H9 (cell line): ENCODE data around the gene ZNF175. TPM values are rescaled to one million over a fixed set of nuclear protein-coding genes. Genes with fewer than 3 reads are reported as not detected.

ENCODE experiments used
- DNase-seq: peaks from one replicate; pipeline ENCODE4 v3.0.0-alpha.2; 2017
- H2AFZ ChIP-seq: one replicate; pipeline ENCODE4 v1.6.1; 2013; ENCODE audit warnings: mild to moderate bottlenecking, low read length, control low read depth, moderate library complexity
- H2AK5ac ChIP-seq: 2 replicates; pipeline ENCODE4 v1.6.1; 2013; ENCODE audit warnings: low read length, control low read depth, mixed read lengths; ENCODE audit not compliant: insufficient read length
- H2BK120ac ChIP-seq: one replicate; pipeline ENCODE4 v1.6.1; 2013; ENCODE audit warnings: low read depth, mild to moderate bottlenecking, low read length, control low read depth, inconsistent platforms; ENCODE audit not compliant: poor library complexity, severe bottlenecking
- H2BK12ac ChIP-seq: 2 replicates; pipeline ENCODE4 v1.6.1; 2013; ENCODE audit warnings: low read length, control low read depth, mixed read lengths, low read depth; ENCODE audit not compliant: insufficient read length
- H2BK15ac ChIP-seq: 2 replicates; pipeline ENCODE4 v1.6.1; 2013; ENCODE audit warnings: low read depth, low read length, control low read depth
- H2BK20ac ChIP-seq: one replicate; pipeline ENCODE4 v1.6.1; 2013; ENCODE audit warnings: low read depth, mild to moderate bottlenecking, low read length, control low read depth, inconsistent platforms; ENCODE audit not compliant: poor library complexity, severe bottlenecking
- H2BK5ac ChIP-seq: 2 replicates; pipeline ENCODE4 v1.6.1; 2013; ENCODE audit warnings: low read length, control low read depth, mixed read lengths; ENCODE audit not compliant: insufficient read length
- H3K14ac ChIP-seq: 2 replicates; pipeline ENCODE4 v1.6.1; 2013; ENCODE audit warnings: low read length, control low read depth; ENCODE audit not compliant: insufficient read depth
- H3K18ac ChIP-seq: 2 replicates; pipeline ENCODE4 v1.6.1; 2013; ENCODE audit warnings: low read depth, mild to moderate bottlenecking, mixed read lengths, low read length, control low read depth; ENCODE audit not compliant: insufficient read length
- H3K23ac ChIP-seq: 2 replicates; pipeline ENCODE4 v1.6.1; 2013; ENCODE audit warnings: low read length, control low read depth, mixed read lengths, low read depth; ENCODE audit not compliant: insufficient read length
- H3K23me2 ChIP-seq: 2 replicates; pipeline ENCODE4 v1.6.1; 2013; ENCODE audit warnings: low read depth, mild to moderate bottlenecking, mixed read lengths, low read length, control low read depth; ENCODE audit not compliant: insufficient read length, poor library complexity, severe bottlenecking
- H3K27ac ChIP-seq: 2 replicates; pipeline ENCODE4 v1.5.1; 2013; ENCODE audit warnings: low read length, control low read depth, mixed read lengths, low read depth; ENCODE audit not compliant: insufficient read length
- H3K27me3 ChIP-seq: 2 replicates; pipeline ENCODE4 v1.6.1; 2013; ENCODE audit warnings: low read length, control low read depth, inconsistent platforms; ENCODE audit not compliant: insufficient read depth
- H3K4ac ChIP-seq: 2 replicates; pipeline ENCODE4 v1.6.1; 2013; ENCODE audit warnings: low read depth, mild to moderate bottlenecking, control low read depth, inconsistent platforms, low read length, moderate library complexity
- H3K4me1 ChIP-seq: 2 replicates; pipeline ENCODE4 v1.6.1; 2013; ENCODE audit warnings: low read length, control low read depth, inconsistent platforms; ENCODE audit not compliant: insufficient read depth
- H3K4me2 ChIP-seq: 2 replicates; pipeline ENCODE4 v1.6.1; 2013; ENCODE audit warnings: low read length, control low read depth, mixed read lengths; ENCODE audit not compliant: insufficient read length, insufficient read depth
- H3K56ac ChIP-seq: 2 replicates; pipeline ENCODE4 v1.6.1; 2013; ENCODE audit warnings: low read depth, mild to moderate bottlenecking, mixed read lengths, low read length, control low read depth; ENCODE audit not compliant: insufficient read length
- H3K79me1 ChIP-seq: 2 replicates; pipeline ENCODE4 v1.6.1; 2013; ENCODE audit warnings: low read depth, mild to moderate bottlenecking, moderate library complexity, low read length, control low read depth, inconsistent platforms; ENCODE audit not compliant: insufficient read depth, poor library complexity, severe bottlenecking
- H3K79me2 ChIP-seq: 2 replicates; pipeline ENCODE4 v1.6.1; 2013; ENCODE audit warnings: low read length, control low read depth, inconsistent platforms; ENCODE audit not compliant: insufficient read depth
- H3K9ac ChIP-seq: 2 replicates; pipeline ENCODE4 v1.6.1; 2013; ENCODE audit warnings: low read length, control low read depth, mixed read lengths; ENCODE audit not compliant: insufficient read length; ENCODE audit errors: extremely low read depth
- H3K9me3 ChIP-seq: one replicate; pipeline ENCODE4 v1.6.1; 2013; ENCODE audit warnings: low read depth, low read length, inconsistent platforms; ENCODE audit not compliant: control insufficient read depth
- H3T11ph ChIP-seq: one replicate; pipeline ENCODE4 v1.6.1; 2013; ENCODE audit warnings: mild to moderate bottlenecking, low read length, control low read depth, inconsistent platforms
- H4K20me1 ChIP-seq: one replicate; pipeline ENCODE4 v1.6.1; 2013; ENCODE audit not compliant: control insufficient read depth, insufficient read length, insufficient read depth
- H4K5ac ChIP-seq: 2 replicates; pipeline ENCODE4 v1.6.1; 2013; ENCODE audit warnings: low read depth, mild to moderate bottlenecking, mixed read lengths, low read length, control low read depth; ENCODE audit not compliant: insufficient read length
- H4K8ac ChIP-seq: replicated peaks from 2 replicates; pipeline ENCODE4 v1.6.1; 2013; ENCODE audit warnings: low read length, control low read depth, mixed read lengths, low read depth; ENCODE audit not compliant: insufficient read length
- H4K91ac ChIP-seq: 2 replicates; pipeline ENCODE4 v1.6.1; 2013; ENCODE audit warnings: low read depth, mild to moderate bottlenecking, moderate library complexity, mixed read lengths, low read length, control low read depth; ENCODE audit not compliant: insufficient read length
- H3K27ac Mint-ChIP-seq, 3 experiments: 2 replicates in 2 of 3; 3 replicates in 1 of 3; pipeline ENCODE4 v1.8.0; 2020 to 2021; ENCODE audit warnings: mixed read lengths in 3 of 3, mild to moderate bottlenecking in 1 of 3, moderate library complexity in 1 of 3
- H3K27me3 Mint-ChIP-seq: 2 replicates; pipeline ENCODE4 v1.8.0; 2021; ENCODE audit warnings: low read depth, mild to moderate bottlenecking, moderate library complexity, mixed read lengths
- H3K36me3 Mint-ChIP-seq, 3 experiments: 2 replicates in 2 of 3; 3 replicates in 1 of 3; pipeline ENCODE4 v1.8.0; 2020 to 2021; ENCODE audit warnings: low read depth in 3 of 3, mixed read lengths in 3 of 3; ENCODE audit not compliant: insufficient read depth in 1 of 3
- H3K4me1 Mint-ChIP-seq, 2 experiments: 2 replicates each; pipeline ENCODE4 v1.8.0; 2020; ENCODE audit warnings: mixed read lengths in 2 of 2
- H3K4me3 Mint-ChIP-seq, 2 experiments: 2 replicates in 1 of 2; 3 replicates in 1 of 2; pipeline ENCODE4 v1.8.0; 2020 to 2021; ENCODE audit warnings: mild to moderate bottlenecking in 2 of 2, mixed read lengths in 2 of 2, moderate library complexity in 1 of 2
- H3K9me3 Mint-ChIP-seq, 2 experiments: 2 replicates in 1 of 2; 3 replicates in 1 of 2; pipeline ENCODE4 v1.8.0; 2020; ENCODE audit warnings: mild to moderate bottlenecking in 2 of 2, mixed read lengths in 2 of 2, moderate library complexity in 1 of 2
- WGBS: extraction: QIAGEN DNeasy Blood & Tissue Kit; methylation state at CpG from one replicate; pipeline ENCODE4 v1.1.7; 2013; ENCODE audit warnings: missing lambda C conversion rate, low lambda C conversion rate, mixed read lengths; ENCODE audit not compliant: insufficient read length; ENCODE audit errors: extremely low coverage; 5-methylcytosine and 5-hydroxymethylcytosine counted together
- total RNA-seq: library from RNA; stranded (reverse); gene quantifications from 2 replicates; pipeline ENCODE4 v1.2.1, GENCODE V29; 2021
- TF ChIP-seq, protein P1 (sequence below): fragments of 200-600 bp; sonication (generic); conservative IDR thresholded peaks from 3 replicates; pipeline ENCODE4 v1.8.0; 2021; ENCODE audit warnings: antibody characterized with exemption, mild to moderate bottlenecking

ZNF175 gene
- total RNA-seq, 1 experiment from 2014 or later: 10.7 TPM

- Histone ChIP-seq H3K4ac (no peak overlapping the region), H2BK120ac (no peak overlapping the region), H3K79me2 (no peaks in the 10 kb centered on the region), H3K4me1 (no peaks in the 10 kb centered on the region), H3K27ac (no peak overlapping the region), H2BK15ac (no peak overlapping the region), H3K9me3 (no peaks in the 10 kb centered on the region), H4K91ac (no peak overlapping the region), H2BK12ac (no peak overlapping the region), H3K4me2 (no peak overlapping the region), H3K18ac (no peak overlapping the region), H3K14ac (no peak overlapping the region), H2AFZ (no peak overlapping the region), H3K23me2 (no peaks in the 10 kb centered on the region), H3K79me1 (no peaks in the 10 kb centered on the region), H2BK20ac (no peak overlapping the region), H3K56ac (no peak overlapping the region), H4K5ac (no peak overlapping the region), H2AK5ac (no peak overlapping the region), H3K23ac (no peak overlapping the region), H2BK5ac (no peak overlapping the region), H3K9ac (no peak overlapping the region), H4K20me1 (no peaks in the 10 kb centered on the region), H3K27me3 (no peaks in the 10 kb centered on the region), H3T11ph (no peak overlapping the region), H4K8ac (no peak overlapping the region)
- Mint-ChIP-seq H3K4me3 (no peak overlapping the region), H3K9me3 (peaks cover 45 to 90% of the 10 kb centered on the region in 2 experiments), H3K27ac (no peak overlapping the region), H3K4me1 (no peaks in the 10 kb centered on the region), H3K27me3 (peaks cover 40% of the 10 kb centered on the region), H3K36me3 (peaks cover 0 to 17% (median 0%) of the 10 kb centered on the region in 3 experiments; a peak in 3 of 7 replicates)
- WGBS: no CpG with 5 or more reads among the region's 10 CpGs
- no peak for DNase-seq
- TF ChIP-seq, protein P1, sequence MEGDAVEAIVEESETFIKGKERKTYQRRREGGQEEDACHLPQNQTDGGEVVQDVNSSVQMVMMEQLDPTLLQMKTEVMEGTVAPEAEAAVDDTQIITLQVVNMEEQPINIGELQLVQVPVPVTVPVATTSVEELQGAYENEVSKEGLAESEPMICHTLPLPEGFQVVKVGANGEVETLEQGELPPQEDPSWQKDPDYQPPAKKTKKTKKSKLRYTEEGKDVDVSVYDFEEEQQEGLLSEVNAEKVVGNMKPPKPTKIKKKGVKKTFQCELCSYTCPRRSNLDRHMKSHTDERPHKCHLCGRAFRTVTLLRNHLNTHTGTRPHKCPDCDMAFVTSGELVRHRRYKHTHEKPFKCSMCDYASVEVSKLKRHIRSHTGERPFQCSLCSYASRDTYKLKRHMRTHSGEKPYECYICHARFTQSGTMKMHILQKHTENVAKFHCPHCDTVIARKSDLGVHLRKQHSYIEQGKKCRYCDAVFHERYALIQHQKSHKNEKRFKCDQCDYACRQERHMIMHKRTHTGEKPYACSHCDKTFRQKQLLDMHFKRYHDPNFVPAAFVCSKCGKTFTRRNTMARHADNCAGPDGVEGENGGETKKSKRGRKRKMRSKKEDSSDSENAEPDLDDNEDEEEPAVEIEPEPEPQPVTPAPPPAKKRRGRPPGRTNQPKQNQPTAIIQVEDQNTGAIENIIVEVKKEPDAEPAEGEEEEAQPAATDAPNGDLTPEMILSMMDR: no peak
Observed at GRCh38 chr19:51541458-51542357, 29.4 kb upstream of the ZNF175 start.
